Panc1 (cell line): ENCODE results near the gene MGAT4A. TPM values are rescaled to one million over a fixed set of nuclear protein-coding genes. Genes with fewer than 3 reads are reported as not detected.

ENCODE experiments used
- ATAC-seq: fragments of 200-7000 bp; cut with Tn5 transposase; 2 replicates; pipeline ENCODE4 v1.9.1; 2020; ENCODE audit warnings: mild to moderate bottlenecking, moderate library complexity
- BruUV-seq: library from RNA; stranded (reverse); fragments of 400-500 nt; replicated peaks from 2 replicates; lab custom pipeline; 2021; lab: Mats Ljungman, UMichigan
- CTCF ChIA-PET: fragments of 300-600 bp; sonication (Branson Sonifier 250); formaldehyde crosslinking; loops from one replicate; lab custom pipeline; 2022; ENCODE audit warnings: antibody characterized with exemption; lab: Charles Lee
- POLR2A ChIA-PET: fragments of 300-600 bp; sonication (Branson Sonifier 250); formaldehyde crosslinking; loops from one replicate; lab custom pipeline; 2022; ENCODE audit warnings: antibody characterized with exemption; lab: Charles Lee
- DNase-seq: peaks from one replicate; pipeline ENCODE4 v3.0.0-alpha.2; 2010; ENCODE audit warnings: low read depth, low spot score
- H3K27ac ChIP-seq: 2 replicates; pipeline ENCODE4 v1.5.1; 2011; ENCODE audit warnings: mild to moderate bottlenecking, low read length, inconsistent platforms
- H3K27me3 ChIP-seq: fragments of 200-500 bp; sonication (Bioruptor generic); 2 replicates; pipeline ENCODE4 v1.6.0; 2014; ENCODE audit warnings: low read length, inconsistent platforms; ENCODE audit not compliant: control insufficient read depth, insufficient read depth
- H3K36me3 ChIP-seq: fragments of 200-500 bp; sonication (Bioruptor generic); 2 replicates; pipeline ENCODE4 v1.5.1; 2014; ENCODE audit warnings: inconsistent platforms, mild to moderate bottlenecking, low read length, moderate library complexity; ENCODE audit not compliant: control insufficient read depth, insufficient read depth
- H3K4me1 ChIP-seq: 2 replicates; pipeline ENCODE4 v1.5.1; 2011; ENCODE audit warnings: inconsistent platforms, mild to moderate bottlenecking, low read length, moderate library complexity; ENCODE audit not compliant: control insufficient read depth, insufficient read depth
- H3K4me3 ChIP-seq, 2 experiments: 2 replicates each; pipeline ENCODE4 v1.5.1; 2011 to 2012; ENCODE audit warnings: low read depth in 2 of 2, low read length in 2 of 2, mild to moderate bottlenecking in 2 of 2, inconsistent platforms in 1 of 2, moderate library complexity in 1 of 2
- H3K9me3 ChIP-seq: fragments of 200-500 bp; sonication (Bioruptor generic); 2 replicates; pipeline ENCODE4 v1.5.1; 2014; ENCODE audit warnings: low read depth, mild to moderate bottlenecking, inconsistent platforms, low read length, moderate library complexity; ENCODE audit not compliant: control insufficient read depth, insufficient read depth
- CTCF ChIP-seq: fragments of 450-650 bp; IDR thresholded peaks from 2 replicates; pipeline ENCODE4 v1.5.1; 2017; ENCODE audit warnings: mild to moderate bottlenecking
- POLR2AphosphoS5 ChIP-seq: IDR thresholded peaks from 2 replicates; pipeline ENCODE4 v1.6.1; 2012; ENCODE audit warnings: mild to moderate bottlenecking, low read depth, low read length, moderate library complexity
- REST ChIP-seq, 2 experiments: IDR thresholded peaks; 2 replicates each; pipeline ENCODE4 v1.6.1; 2011 to 2012; ENCODE audit warnings: low read depth in 2 of 2, control low read depth in 1 of 2, low read length in 1 of 2, mild to moderate bottlenecking in 1 of 2, moderate library complexity in 1 of 2; ENCODE audit not compliant: insufficient read depth in 1 of 2
- SIN3A ChIP-seq: IDR thresholded peaks from 2 replicates; pipeline ENCODE4 v1.6.1; 2012; ENCODE audit warnings: low read depth, mild to moderate bottlenecking, low read length, moderate library complexity, borderline replicate concordance; ENCODE audit not compliant: insufficient read depth
- TCF7L2 ChIP-seq: IDR thresholded peaks from 2 replicates; pipeline ENCODE4 v1.6.1; 2011; ENCODE audit warnings: mild to moderate bottlenecking, low read depth, low read length, inconsistent platforms
- in situ Hi-C: cut with HindIII; loops from 2 replicates; pipeline ENCODE4 v1.10.0; 2016; ENCODE audit warnings: low sequenced_read_pairs, low pct_unique_long_range_greater_than_20kb
- intact Hi-C: fragments of 100-400 bp; cut with micrococcal nuclease; formaldehyde crosslinking; loops from one replicate; pipeline ENCODE4 v1.10.0; 2022; ENCODE audit not compliant: unreplicated experiment
- total RNA-seq: library from RNA; stranded (reverse); gene quantifications from one replicate; pipeline ENCODE4 v1.2.1, GENCODE V29; 2021; ENCODE audit not compliant: unreplicated experiment

The MGAT4A gene
- total RNA-seq, 1 experiment from 2014 or later = 4.4 TPM

GRCh38 chr2:98606431-98606830 is 124.5 kb downstream of the MGAT4A start:
- Histone ChIP-seq H3K36me3 (peaks cover 20% of the 10 kb centered on the region), H3K27me3 (no peaks in the 10 kb centered on the region), H3K4me1 (peaks cover 22% of the 10 kb centered on the region), H3K4me3 (no peak overlapping the region), H3K27ac (no peak overlapping the region), H3K9me3 (no peaks in the 10 kb centered on the region)
- intact Hi-C loops (no loop called here), in situ Hi-C loops (no loop called here)
- DNase-seq = no peak
- ChIA-PET POLR2A (no interaction called here), CTCF (no interaction called here)
- ATAC-seq = no peak
- no peak for TF ChIP-seq REST (IDR thresholded peaks at IDR 0.05; ENCODE audit: insufficient read depth in 1 of 2, low read depth in 2 of 2, low read length in 1 of 2)
- TF ChIP-seq SIN3A = no peak
- TF ChIP-seq CTCF = no peak
- no peak for TF ChIP-seq TCF7L2
- TF ChIP-seq POLR2AphosphoS5 = no peak
- BruUV-seq = no TSS peak

DNA sequence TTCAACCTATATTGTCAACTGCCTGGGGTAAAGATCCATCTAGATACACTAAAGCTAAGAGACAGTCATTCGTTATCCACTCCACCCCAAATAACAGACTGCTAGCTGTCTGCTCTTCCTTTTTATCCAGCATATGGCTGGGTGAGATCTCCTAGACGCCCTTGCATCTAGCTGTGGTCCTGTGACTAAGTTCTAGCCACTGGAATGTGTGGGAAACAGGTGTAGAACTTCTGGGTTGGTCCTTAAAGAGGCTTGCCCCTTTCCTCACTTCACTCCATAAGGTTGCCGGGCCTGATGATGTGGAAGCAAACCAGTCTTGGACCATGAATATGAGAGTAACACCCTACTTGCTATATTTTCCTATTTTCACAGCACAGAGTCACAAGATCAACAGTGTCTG is 125.9 kb downstream of the MGAT4A start:
- Histone ChIP-seq H3K4me1 (peaks cover 16% of the 10 kb centered on the region), H3K36me3 (peaks cover 16% of the 10 kb centered on the region), H3K27me3 (no peaks in the 10 kb centered on the region), H3K9me3 (no peaks in the 10 kb centered on the region), H3K27ac (no peak overlapping the region), H3K4me3 (no peak overlapping the region)
- BruUV-seq = no TSS peak
- POLR2A ChIA-PET = no interaction called here
- DNase-seq (no peak), ATAC-seq (no peak)
- CTCF ChIA-PET = no interaction called here
- in situ Hi-C loops (no loop called here), intact Hi-C loops (no loop called here)
- TF ChIP-seq SIN3A (no peak), CTCF (no peak), TCF7L2 (no peak), REST (IDR thresholded peaks at IDR 0.05; ENCODE audit: insufficient read depth in 1 of 2, low read depth in 2 of 2, low read length in 1 of 2) (no peak), POLR2AphosphoS5 (no peak)
